Thoracic aorta (tissue), 2 donors: ENCODE results near the gene OXNAD1. TPM values are rescaled to one million over a fixed set of nuclear protein-coding genes. Genes with fewer than 3 reads are reported as not detected.

Experiments
- ATAC-seq: fragments of 150-250 bp; one replicate; pipeline ENCODE4 v1.8.0; 2017; ENCODE audit warnings: low read depth; ENCODE audit not compliant: insufficient number of reproducible peaks, low FRiP score
- DNase-seq: peaks from one replicate; pipeline ENCODE4 v3.0.0-alpha.2; 2020; ENCODE audit warnings: low spot score
- H3K27ac ChIP-seq, 2 donors: fragments of 200-600 bp; sonication (generic); 1 replicate in 1 of 2; 2 replicates in 1 of 2; pipeline ENCODE4 v1.5.1; 2016; ENCODE audit warnings: mild to moderate bottlenecking in 2 of 2, moderate library complexity in 2 of 2
- H3K27me3 ChIP-seq: fragments of 200-600 bp; sonication (generic); replicated peaks from 2 replicates; pipeline ENCODE4 v1.6.0; 2016; ENCODE audit warnings: mild to moderate bottlenecking; ENCODE audit not compliant: insufficient read depth
- H3K36me3 ChIP-seq: fragments of 200-600 bp; sonication (generic); one replicate; pipeline ENCODE4 v1.5.1; 2016
- H3K4me1 ChIP-seq, 2 donors: fragments of 200-600 bp; sonication (generic); 1 replicate in 1 of 2; 2 replicates in 1 of 2; pipeline versions ENCODE4 v1.5.1 to v1.6.0; 2016; ENCODE audit warnings: low read depth in 2 of 2, mild to moderate bottlenecking in 1 of 2; ENCODE audit not compliant: control insufficient read depth in 1 of 2
- H3K4me3 ChIP-seq: fragments of 200-600 bp; sonication (generic); 2 replicates; pipeline ENCODE4 v1.5.1; 2016; ENCODE audit warnings: mild to moderate bottlenecking
- H3K9me3 ChIP-seq: fragments of 200-600 bp; sonication (generic); 2 replicates; pipeline ENCODE4 v1.5.1; 2016
- total RNA-seq, 2 donors: library from RNA; depleted of rRNA; stranded (reverse); fragments of >200 nt; gene quantifications; one replicate each; pipeline versions ENCODE4 v1.1.0 to v1.2.3, GENCODE V29; 2016
- TF ChIP-seq, protein P1 (sequence below): fragments of 200-600 bp; sonication (generic); IDR thresholded peaks from one replicate; pipeline ENCODE4 v1.5.1; 2019; ENCODE audit warnings: antibody characterized with exemption

Gene OXNAD1
- total RNA-seq, 2 donors from 2014 or later: 6.8 to 7.9 TPM

DNA sequence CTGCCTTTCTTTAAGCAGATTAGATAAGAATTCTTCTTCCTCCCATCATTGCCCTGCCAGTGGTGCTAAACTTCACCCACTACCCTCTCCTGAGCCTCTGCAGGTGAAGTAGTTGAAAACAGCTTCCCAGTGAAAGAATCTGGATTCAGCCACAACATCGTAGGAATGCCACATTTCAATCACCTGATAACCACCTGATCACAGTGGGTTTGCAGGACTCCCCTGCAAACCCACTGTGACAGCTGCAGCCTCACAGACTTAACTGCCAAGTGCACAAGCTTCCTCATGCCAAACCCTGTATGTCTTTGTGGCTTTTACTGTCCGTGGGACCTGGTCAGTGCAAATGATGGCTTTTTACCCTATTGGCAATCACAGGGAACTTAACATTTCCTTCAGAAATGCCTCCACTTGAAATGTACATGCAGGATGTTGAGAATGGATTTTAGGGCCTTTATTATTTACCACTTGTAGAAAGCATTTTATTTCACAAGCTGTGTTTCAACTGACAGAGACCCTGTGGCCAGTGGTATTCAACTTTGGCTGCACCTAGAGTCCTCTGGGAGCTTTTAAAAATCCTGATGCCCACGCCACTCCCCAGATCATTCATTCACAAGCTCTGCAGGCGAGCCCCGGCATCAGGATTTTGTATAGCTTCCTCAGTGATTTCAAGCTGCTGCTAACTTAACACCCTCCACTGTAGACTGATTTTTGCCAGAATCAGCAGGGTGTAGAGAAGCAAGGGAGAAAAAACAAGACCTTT lies 49.1 kb downstream of the OXNAD1 start:
- no peak for DNase-seq
- TF ChIP-seq, protein P1, sequence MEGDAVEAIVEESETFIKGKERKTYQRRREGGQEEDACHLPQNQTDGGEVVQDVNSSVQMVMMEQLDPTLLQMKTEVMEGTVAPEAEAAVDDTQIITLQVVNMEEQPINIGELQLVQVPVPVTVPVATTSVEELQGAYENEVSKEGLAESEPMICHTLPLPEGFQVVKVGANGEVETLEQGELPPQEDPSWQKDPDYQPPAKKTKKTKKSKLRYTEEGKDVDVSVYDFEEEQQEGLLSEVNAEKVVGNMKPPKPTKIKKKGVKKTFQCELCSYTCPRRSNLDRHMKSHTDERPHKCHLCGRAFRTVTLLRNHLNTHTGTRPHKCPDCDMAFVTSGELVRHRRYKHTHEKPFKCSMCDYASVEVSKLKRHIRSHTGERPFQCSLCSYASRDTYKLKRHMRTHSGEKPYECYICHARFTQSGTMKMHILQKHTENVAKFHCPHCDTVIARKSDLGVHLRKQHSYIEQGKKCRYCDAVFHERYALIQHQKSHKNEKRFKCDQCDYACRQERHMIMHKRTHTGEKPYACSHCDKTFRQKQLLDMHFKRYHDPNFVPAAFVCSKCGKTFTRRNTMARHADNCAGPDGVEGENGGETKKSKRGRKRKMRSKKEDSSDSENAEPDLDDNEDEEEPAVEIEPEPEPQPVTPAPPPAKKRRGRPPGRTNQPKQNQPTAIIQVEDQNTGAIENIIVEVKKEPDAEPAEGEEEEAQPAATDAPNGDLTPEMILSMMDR: no peak
- H3K27me3 ChIP-seq: no peaks in the 10 kb centered on the region
- H3K9me3 ChIP-seq: no peaks in the 10 kb centered on the region
- H3K36me3 ChIP-seq: peaks cover 11% of the 10 kb centered on the region
- H3K4me3 ChIP-seq: no peak overlapping the region
- no peak for ATAC-seq
- no peak overlapping the region for H3K27ac ChIP-seq
- no peaks in the 10 kb centered on the region for H3K4me1 ChIP-seq

DNA sequence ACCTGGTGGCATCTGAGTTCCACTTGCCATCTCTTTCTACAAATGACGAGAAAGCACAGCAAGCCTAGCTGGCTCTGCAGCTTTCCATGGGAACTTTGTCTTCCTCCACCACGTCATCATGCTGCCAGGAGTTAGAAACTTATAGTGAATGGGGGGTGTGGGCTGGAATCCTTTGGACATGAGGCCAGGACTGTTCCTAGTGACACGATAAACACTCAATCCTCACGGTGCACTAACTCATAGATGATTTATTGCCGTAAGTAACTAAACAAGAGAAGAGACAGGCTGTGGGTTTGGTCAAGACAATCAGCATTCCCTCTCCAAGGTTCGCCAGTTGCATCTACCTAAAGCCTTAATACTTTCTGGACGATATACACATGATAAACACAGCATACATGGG lies 50.6 kb downstream of the OXNAD1 start:
- H3K4me3 ChIP-seq: no peak overlapping the region
- TF ChIP-seq, protein P1: no peak
- H3K27ac ChIP-seq: no peak overlapping the region
- no peaks in the 10 kb centered on the region for H3K9me3 ChIP-seq
- no peaks in the 10 kb centered on the region for H3K4me1 ChIP-seq
- ATAC-seq: no peak
- no peaks in the 10 kb centered on the region for H3K27me3 ChIP-seq
- peaks cover 15% of the 10 kb centered on the region for H3K36me3 ChIP-seq
- DNase-seq: no peak

DNA sequence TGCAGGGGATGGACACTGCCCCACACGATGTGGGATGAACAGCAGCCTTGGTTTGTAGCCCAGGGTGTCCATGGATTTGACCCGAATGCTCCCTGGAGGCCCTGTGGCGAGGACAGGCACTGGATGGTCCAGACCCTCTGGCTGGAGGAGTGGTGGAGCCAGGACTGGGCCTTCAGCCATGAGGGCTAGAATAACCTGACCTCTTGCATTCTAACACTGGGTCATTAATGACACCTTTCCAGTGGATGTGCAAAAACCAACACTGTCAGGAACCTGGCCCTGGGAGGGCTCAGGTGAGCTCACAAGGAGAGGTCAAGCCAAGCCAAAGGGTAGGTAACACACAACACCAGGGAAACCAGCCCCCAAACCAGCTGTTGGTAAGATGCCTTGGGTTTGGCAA lies 51.4 kb downstream of the OXNAD1 start:
- Histone ChIP-seq H3K4me3 (no peak overlapping the region), H3K27ac (no peak overlapping the region), H3K9me3 (no peaks in the 10 kb centered on the region), H3K4me1 (no peaks in the 10 kb centered on the region), H3K27me3 (no peaks in the 10 kb centered on the region), H3K36me3 (peaks cover 15% of the 10 kb centered on the region)
- TF ChIP-seq, protein P1: no peak
- no peak for ATAC-seq
- DNase-seq: no peak

DNA sequence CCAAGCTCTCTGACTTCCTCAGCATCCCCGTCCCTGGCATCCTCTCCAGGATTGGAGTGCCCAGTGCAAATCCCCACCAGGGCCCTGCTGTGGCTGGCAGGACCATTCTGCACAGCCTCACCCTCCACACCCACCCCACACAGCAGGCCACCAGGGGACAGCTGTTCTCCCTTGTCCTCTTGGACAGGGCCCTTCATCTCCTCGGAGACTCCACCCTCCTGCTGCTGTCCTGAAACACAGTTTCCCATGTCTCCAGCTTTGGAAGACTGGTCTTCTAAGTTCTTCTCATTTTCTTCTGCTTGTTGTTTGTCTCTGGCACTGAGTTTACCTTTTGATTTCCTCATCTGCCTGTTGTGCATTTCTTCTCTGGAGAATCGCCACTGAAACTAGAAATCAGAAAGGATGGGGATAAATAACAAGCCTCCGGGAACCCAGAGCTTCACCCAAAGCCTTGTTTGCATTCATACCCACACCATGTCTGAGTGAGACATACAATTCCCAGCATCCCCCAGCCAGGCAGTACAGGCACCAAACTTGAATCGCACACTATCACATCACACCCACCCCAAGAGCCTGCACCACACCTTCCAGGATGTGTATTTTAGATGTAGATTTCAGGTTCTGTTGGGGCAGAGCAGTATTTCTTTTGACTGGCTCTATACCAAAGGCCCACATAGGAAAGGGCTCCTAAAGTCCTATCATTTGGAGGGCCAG lies 52.0 kb downstream of the OXNAD1 start:
- H3K27ac ChIP-seq: no peak overlapping the region
- H3K36me3 ChIP-seq: peaks cover 22% of the 10 kb centered on the region

DNA sequence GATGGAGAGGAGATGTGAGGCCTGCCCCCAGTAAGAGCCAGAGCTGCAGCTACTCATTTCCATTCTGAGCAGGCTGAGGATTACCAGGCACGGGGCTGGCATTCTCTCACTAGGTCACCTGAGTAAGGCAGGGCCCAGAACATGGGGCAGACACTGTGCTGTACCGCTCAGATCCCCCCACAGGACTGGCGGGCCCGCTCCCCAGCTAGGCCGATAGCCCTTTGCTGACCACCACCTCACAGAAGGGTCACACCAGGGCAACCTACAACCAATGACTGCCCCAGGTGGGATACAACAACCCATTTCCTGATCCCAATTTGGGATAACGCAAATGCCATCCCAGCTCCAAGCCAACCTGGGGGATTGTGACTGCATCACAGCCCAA lies 52.5 kb downstream of the OXNAD1 start:
- H3K27ac ChIP-seq: no peak overlapping the region
- no peaks in the 10 kb centered on the region for H3K9me3 ChIP-seq
- H3K4me1 ChIP-seq: no peaks in the 10 kb centered on the region
- H3K4me3 ChIP-seq: no peak overlapping the region
- no peaks in the 10 kb centered on the region for H3K27me3 ChIP-seq
- ATAC-seq: no peak
- DNase-seq: no peak
- TF ChIP-seq, protein P1: no peak
- H3K36me3 ChIP-seq: peaks cover 27% of the 10 kb centered on the region

More for the DNA sequence above, 52.0 kb downstream of the OXNAD1 start:
- Histone ChIP-seq H3K4me3 (no peak overlapping the region), H3K4me1 (no peaks in the 10 kb centered on the region), H3K9me3 (no peaks in the 10 kb centered on the region), H3K27me3 (no peaks in the 10 kb centered on the region)
- TF ChIP-seq, protein P1: no peak
- DNase-seq (no peak), ATAC-seq (no peak)
